Lower lobe of right lung (tissue), 2 donors: Measurements from ENCODE around the gene HIVEP2. TPM values are rescaled to one million over a fixed set of nuclear protein-coding genes. Genes with fewer than 3 reads are reported as not detected.

Experiments
- ATAC-seq, 2 donors: fragments of 200-7000 bp; cut with Tn5 transposase; one replicate each; pipeline ENCODE4 v1.9.1; 2020 to 2022; ENCODE audit warnings: mild to moderate bottlenecking in 2 of 2, moderate library complexity in 2 of 2
- DNase-seq: peaks from one replicate; pipeline ENCODE4 v3.0.0-alpha.2; 2020
- H3K27ac ChIP-seq: fragments of 200-600 bp; one replicate; pipeline ENCODE4 v1.8.0; 2022
- H3K27me3 ChIP-seq: fragments of 200-600 bp; one replicate; pipeline ENCODE4 v1.8.0; 2022; ENCODE audit warnings: low read depth
- H3K36me3 ChIP-seq: fragments of 200-600 bp; one replicate; pipeline ENCODE4 v1.8.0; 2022; ENCODE audit warnings: mild to moderate bottlenecking
- H3K4me1 ChIP-seq: fragments of 200-600 bp; one replicate; pipeline ENCODE4 v1.8.0; 2022
- H3K4me3 ChIP-seq: fragments of 200-600 bp; one replicate; pipeline ENCODE4 v1.8.0; 2022; ENCODE audit warnings: mild to moderate bottlenecking
- H3K9me3 ChIP-seq: fragments of 200-600 bp; one replicate; pipeline ENCODE4 v1.8.0; 2022
- intact Hi-C: fragments of 100-400 bp; cut with DNase I; formaldehyde crosslinking; loops from one replicate; pipeline ENCODE4 v1.11.0; 2022
- total RNA-seq: library from RNA; stranded (reverse); fragmentation: NEBNext Ultra II Directional; extraction: Animal tissue kit (Norgen Biotek cat#: 25700); gene quantifications from one replicate; pipeline ENCODE4 v1.2.1, GENCODE V29; 2021
- TF ChIP-seq, protein P1 (sequence below): fragments of 200-600 bp; IDR thresholded peaks from one replicate; pipeline ENCODE4 v1.8.0; 2022; ENCODE audit warnings: antibody characterized with exemption, mild to moderate bottlenecking
- donor health status: DM: no; HTN: yes; CAD: no; lungs with severe emphysema.

Gene HIVEP2
- total RNA-seq, 1 donor from 2014 or later = 13.1 TPM

DNA sequence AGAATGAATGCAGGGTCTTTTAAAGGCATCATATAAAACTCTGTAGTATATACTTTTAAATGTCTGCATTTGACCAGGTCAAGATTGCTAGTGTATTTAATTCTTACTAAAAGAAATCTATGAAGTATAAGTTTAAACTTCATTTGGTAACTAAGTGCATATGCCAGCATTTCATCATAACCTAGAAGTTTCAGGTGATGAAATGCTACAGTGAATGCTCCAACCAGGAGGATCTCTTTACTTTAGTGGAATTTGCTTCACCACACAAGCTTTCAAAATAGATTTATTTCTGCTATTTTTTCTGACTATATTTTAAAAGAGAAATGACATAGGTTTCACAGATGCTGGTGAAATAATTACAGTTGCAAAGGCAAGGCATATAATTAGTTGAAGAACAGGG lies 141.9 kb downstream of the HIVEP2 start:
- no peaks in the 10 kb centered on the region for H3K36me3 ChIP-seq
- intact Hi-C loops = no loop called here
- no peaks in the 10 kb centered on the region for H3K27me3 ChIP-seq
- H3K4me3 ChIP-seq = no peak overlapping the region
- TF ChIP-seq, protein P1, sequence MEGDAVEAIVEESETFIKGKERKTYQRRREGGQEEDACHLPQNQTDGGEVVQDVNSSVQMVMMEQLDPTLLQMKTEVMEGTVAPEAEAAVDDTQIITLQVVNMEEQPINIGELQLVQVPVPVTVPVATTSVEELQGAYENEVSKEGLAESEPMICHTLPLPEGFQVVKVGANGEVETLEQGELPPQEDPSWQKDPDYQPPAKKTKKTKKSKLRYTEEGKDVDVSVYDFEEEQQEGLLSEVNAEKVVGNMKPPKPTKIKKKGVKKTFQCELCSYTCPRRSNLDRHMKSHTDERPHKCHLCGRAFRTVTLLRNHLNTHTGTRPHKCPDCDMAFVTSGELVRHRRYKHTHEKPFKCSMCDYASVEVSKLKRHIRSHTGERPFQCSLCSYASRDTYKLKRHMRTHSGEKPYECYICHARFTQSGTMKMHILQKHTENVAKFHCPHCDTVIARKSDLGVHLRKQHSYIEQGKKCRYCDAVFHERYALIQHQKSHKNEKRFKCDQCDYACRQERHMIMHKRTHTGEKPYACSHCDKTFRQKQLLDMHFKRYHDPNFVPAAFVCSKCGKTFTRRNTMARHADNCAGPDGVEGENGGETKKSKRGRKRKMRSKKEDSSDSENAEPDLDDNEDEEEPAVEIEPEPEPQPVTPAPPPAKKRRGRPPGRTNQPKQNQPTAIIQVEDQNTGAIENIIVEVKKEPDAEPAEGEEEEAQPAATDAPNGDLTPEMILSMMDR = no peak
- no peaks in the 10 kb centered on the region for H3K4me1 ChIP-seq
- DNase-seq (no peak), ATAC-seq (no peak)
- H3K27ac ChIP-seq = no peak overlapping the region
- H3K9me3 ChIP-seq = no peaks in the 10 kb centered on the region

DNA sequence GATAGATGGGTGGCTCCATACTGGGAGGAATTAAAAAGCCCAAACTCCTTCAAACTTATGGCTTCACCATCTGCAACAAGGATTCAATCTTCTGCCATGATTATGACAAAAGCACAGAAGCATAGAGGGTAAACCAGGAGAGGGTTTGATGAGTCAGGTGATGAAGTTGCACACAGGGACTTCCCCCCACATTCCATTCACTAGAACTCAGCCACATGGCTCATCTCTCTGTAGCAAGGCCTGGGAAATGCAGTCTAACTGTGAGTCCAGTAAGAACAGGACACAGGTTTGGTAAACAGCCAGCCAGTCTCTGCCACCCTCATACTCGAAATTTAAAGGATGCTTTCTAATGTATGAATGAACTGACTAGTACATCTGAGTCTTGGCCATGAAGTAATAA lies 142.9 kb downstream of the HIVEP2 start:
- Histone ChIP-seq H3K27me3 (no peaks in the 10 kb centered on the region), H3K27ac (no peak overlapping the region), H3K4me3 (no peak overlapping the region), H3K9me3 (no peaks in the 10 kb centered on the region), H3K36me3 (no peaks in the 10 kb centered on the region), H3K4me1 (no peaks in the 10 kb centered on the region)
- intact Hi-C loops = no loop called here
- ATAC-seq (peak; percentile 49 to 74), DNase-seq (no peak)
- TF ChIP-seq, protein P1 = no peak

DNA sequence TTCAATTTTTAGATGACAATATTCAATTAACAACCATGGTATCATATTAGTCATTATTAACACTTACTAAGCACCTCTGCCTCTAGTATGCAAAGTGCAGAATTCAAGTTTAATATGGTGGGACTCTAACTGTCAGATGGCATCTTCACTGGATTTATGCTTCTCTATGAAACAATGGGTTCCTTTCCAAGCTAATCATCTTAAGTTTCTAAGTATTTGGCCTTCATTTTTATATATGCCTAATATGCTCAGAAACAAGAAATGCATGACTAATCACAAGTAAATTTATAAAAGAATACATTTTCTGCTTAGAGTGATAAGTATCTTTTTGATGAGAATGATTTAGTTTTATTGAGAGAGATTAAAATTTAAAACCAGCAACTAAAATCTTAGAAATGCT lies 144.7 kb downstream of the HIVEP2 start:
- H3K36me3 ChIP-seq = no peaks in the 10 kb centered on the region
- intact Hi-C loops = no loop called here
- no peak for DNase-seq
- peaks cover 14% of the 10 kb centered on the region for H3K4me1 ChIP-seq
- H3K27me3 ChIP-seq = no peaks in the 10 kb centered on the region
- no peaks in the 10 kb centered on the region for H3K9me3 ChIP-seq
- no peak overlapping the region for H3K27ac ChIP-seq
- TF ChIP-seq, protein P1 = no peak
- no peak overlapping the region for H3K4me3 ChIP-seq
- ATAC-seq = no peak

DNA sequence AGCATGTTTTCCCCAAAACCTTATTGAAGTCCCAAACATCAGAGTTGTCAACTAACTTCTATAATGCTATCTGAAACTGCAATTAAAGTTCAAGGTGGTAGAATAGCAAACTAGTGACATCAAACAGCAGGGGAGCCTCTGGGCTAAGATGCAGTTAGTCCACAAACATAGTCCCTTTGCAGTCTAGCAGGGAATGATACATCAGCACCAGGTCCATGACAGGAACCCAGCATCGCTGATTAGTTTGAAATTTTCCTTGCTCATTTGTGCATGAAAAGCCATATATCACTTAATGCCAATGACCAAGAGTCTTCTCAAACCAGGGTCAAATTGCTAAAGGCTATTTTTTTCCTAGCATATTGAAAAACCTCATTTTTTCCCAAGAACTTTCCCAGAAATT lies 145.3 kb downstream of the HIVEP2 start:
- no peak overlapping the region for H3K27ac ChIP-seq
- TF ChIP-seq, protein P1 = no peak
- intact Hi-C loops = no loop called here
- H3K9me3 ChIP-seq = no peaks in the 10 kb centered on the region
- peaks cover 14% of the 10 kb centered on the region for H3K4me1 ChIP-seq
- ATAC-seq (no peak), DNase-seq (no peak)
- H3K4me3 ChIP-seq = no peak overlapping the region
- no peaks in the 10 kb centered on the region for H3K36me3 ChIP-seq
- no peaks in the 10 kb centered on the region for H3K27me3 ChIP-seq

DNA sequence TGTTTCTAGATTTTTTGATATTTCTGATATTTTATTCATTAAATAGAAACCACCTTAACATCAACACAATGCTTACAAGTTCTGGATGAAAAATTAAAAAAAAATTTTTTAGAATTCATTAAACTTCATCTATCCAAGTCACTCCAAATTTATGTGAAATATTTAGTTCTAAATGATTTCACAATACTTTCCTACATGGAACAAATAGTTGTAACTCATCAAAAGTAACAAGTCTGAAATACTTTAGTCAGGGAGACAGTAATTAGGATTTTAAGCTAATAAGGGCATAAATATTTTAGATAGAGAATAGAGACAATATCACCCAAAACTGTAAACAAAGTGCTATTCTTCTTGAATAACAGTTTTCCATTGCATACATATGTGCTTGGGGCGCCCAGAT lies 147.8 kb downstream of the HIVEP2 start:
- Histone ChIP-seq H3K27me3 (no peaks in the 10 kb centered on the region), H3K4me1 (peaks cover 14% of the 10 kb centered on the region), H3K27ac (no peak overlapping the region), H3K36me3 (no peaks in the 10 kb centered on the region), H3K9me3 (no peaks in the 10 kb centered on the region), H3K4me3 (no peak overlapping the region)
- DNase-seq (no peak), ATAC-seq (no peak)
- intact Hi-C loops = no loop called here
- TF ChIP-seq, protein P1 = no peak

DNA sequence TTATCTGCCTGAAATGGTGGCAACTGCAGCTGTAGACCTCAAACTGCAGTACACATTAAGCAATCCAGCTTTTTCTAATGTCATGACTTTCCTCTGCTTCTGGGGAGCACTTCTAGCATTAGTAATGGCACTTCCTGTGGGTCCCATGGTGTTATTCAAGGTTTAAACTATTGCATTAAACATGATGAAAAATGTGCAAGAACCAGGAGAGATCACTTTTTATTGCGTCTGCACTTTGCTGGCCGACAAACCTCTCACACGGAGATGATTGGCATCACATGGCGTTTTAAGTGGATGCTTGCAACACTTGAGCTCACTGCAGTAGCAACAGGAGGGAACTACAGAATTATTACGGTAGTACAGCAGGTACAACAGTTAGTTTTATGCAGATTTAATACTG lies 148.4 kb downstream of the HIVEP2 start:
- peak; percentile 46 for DNase-seq
- Histone ChIP-seq H3K9me3 (no peaks in the 10 kb centered on the region), H3K4me3 (no peak overlapping the region), H3K27me3 (no peaks in the 10 kb centered on the region), H3K27ac (no peak overlapping the region), H3K4me1 (peaks cover 14% of the 10 kb centered on the region), H3K36me3 (no peaks in the 10 kb centered on the region)
- TF ChIP-seq, protein P1 = no peak
- intact Hi-C loops = no loop called here
- ATAC-seq = peak; percentile 83 to 95
